ENCODE data around the gene PIGV.
"Not testable (repeated sequence)": the region's sequence is repeated elsewhere in the genome, so short reads cannot be mapped to it uniquely, and the experiment has no call there.

- not testable (repeated sequence) for TF ChIP-seq CTCF (IDR thresholded peaks at IDR 0.05; ENCODE audit: low read depth, low read length); MAX (IDR thresholded peaks at IDR 0.05; ENCODE audit: low read depth, low read length); POLR2A (IDR thresholded peaks at IDR 0.05; ENCODE audit: extremely low read depth, insufficient read length)
Observed at GRCh38 chr1:26847826-26848225, 60.1 kb downstream of the PIGV start.
